HEK293T (cell line): ENCODE measurements around the gene RTKN.

Experiments
- CTCF ChIA-PET: fragments of 350-600 bp; formaldehyde crosslinking; extraction: SDS; loops from one replicate; lab custom pipeline; 2021; ENCODE audit warnings: antibody characterized with exemption, inconsistent platforms; lab: Yijun Ruan, JAX
- POLR2A ChIA-PET: fragments of 350-600 bp; formaldehyde crosslinking; extraction: SDS; loops from one replicate; lab custom pipeline; 2020; ENCODE audit warnings: antibody characterized with exemption, inconsistent platforms; lab: Yijun Ruan, JAX
- DNase-seq: peaks from one replicate; pipeline ENCODE4 v3.0.0; 2012; ENCODE audit warnings: mixed read lengths; ENCODE audit errors: extremely low spot score
- ARNT ChIP-seq: fragments of 450-650 bp; IDR thresholded peaks from 2 replicates; pipeline ENCODE4 v1.6.1; 2017; ENCODE audit warnings: mild to moderate bottlenecking
- BHLHE40 ChIP-seq: fragments of 450-650 bp; IDR thresholded peaks from 2 replicates; pipeline ENCODE4 v1.6.1; 2016; ENCODE audit warnings: mild to moderate bottlenecking, moderate library complexity, borderline replicate concordance
- CTBP1 ChIP-seq: fragments of 450-650 bp; IDR thresholded peaks from 2 replicates; pipeline ENCODE4 v1.6.1; 2016; ENCODE audit warnings: borderline replicate concordance
- ELF4 ChIP-seq: fragments of 450-650 bp; IDR thresholded peaks from 2 replicates; pipeline ENCODE4 v1.6.1; 2017; ENCODE audit warnings: antibody characterized with exemption
- FOXA1 ChIP-seq: fragments of 450-650 bp; IDR thresholded peaks from 2 replicates; pipeline ENCODE4 v1.6.1; 2016; ENCODE audit warnings: mild to moderate bottlenecking
- FOXK2 ChIP-seq: fragments of 450-650 bp; IDR thresholded peaks from 2 replicates; pipeline ENCODE4 v1.6.1; 2016; ENCODE audit warnings: mild to moderate bottlenecking
- FOXM1 ChIP-seq: fragments of 450-650 bp; IDR thresholded peaks from 2 replicates; pipeline ENCODE4 v1.6.1; 2017; ENCODE audit warnings: mild to moderate bottlenecking, borderline replicate concordance
- HDGF ChIP-seq: fragments of 450-650 bp; IDR thresholded peaks from 2 replicates; pipeline ENCODE4 v1.6.1; 2017; ENCODE audit warnings: antibody characterized with exemption, borderline replicate concordance
- L3MBTL2 ChIP-seq: fragments of 450-650 bp; conservative IDR thresholded peaks from 2 replicates; pipeline ENCODE4 v1.6.1; 2016; ENCODE audit warnings: mild to moderate bottlenecking
- LEF1 ChIP-seq: fragments of 450-650 bp; IDR thresholded peaks from 2 replicates; pipeline ENCODE4 v1.6.1; 2017; ENCODE audit warnings: mild to moderate bottlenecking, borderline replicate concordance
- NFRKB ChIP-seq: fragments of 450-650 bp; IDR thresholded peaks from 2 replicates; pipeline ENCODE4 v1.6.1; 2016; ENCODE audit warnings: mild to moderate bottlenecking, moderate library complexity
- PKNOX1 ChIP-seq: fragments of 450-650 bp; IDR thresholded peaks from 2 replicates; pipeline ENCODE4 v1.6.1; 2016
- SP1 ChIP-seq: fragments of 450-650 bp; IDR thresholded peaks from 2 replicates; pipeline ENCODE4 v1.6.1; 2017
- SUZ12 ChIP-seq: fragments of 450-650 bp; IDR thresholded peaks from 2 replicates; pipeline ENCODE4 v1.6.1; 2016; ENCODE audit warnings: mild to moderate bottlenecking
- TARDBP ChIP-seq: fragments of 450-650 bp; IDR thresholded peaks from 2 replicates; pipeline ENCODE4 v1.6.1; 2016
- ZNF384 ChIP-seq: fragments of 450-650 bp; IDR thresholded peaks from 2 replicates; pipeline ENCODE4 v1.6.1; 2016

The RTKN gene

DNA sequence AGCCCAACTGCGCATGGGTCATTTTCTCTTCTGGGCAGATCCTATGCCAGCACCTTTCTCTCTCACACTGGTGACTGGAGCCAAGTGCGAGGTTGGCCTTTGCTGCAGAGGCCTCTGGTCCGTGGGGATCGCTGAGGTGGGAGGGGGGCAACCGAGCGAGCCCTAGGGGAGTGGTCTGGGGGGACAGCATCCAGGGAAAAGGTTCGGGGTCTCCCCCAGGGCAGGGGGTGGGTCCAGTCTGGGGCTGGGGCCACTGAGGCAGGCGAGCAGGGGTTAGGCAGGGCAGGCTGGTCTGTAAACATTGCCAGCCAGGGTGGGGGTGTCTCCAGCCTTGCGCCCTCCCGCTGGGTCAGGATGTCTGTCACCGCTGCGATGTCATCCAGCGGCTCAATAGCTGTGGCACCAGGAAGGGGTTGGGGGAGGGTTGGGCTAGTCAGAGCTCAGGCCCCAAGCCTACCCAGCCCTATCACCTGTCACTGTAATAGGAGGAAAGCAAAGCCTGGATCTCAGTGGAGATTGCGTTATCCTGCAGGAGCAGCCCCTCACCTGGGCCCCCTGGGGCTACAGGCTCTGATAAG, 15.5 kb downstream of the RTKN start:
- CTCF ChIA-PET = no interaction called here
- POLR2A ChIA-PET = interaction anchor here (1.1 to 2.0 kb wide), 2 partner anchors 31 to 32 kb away, joined by 5 to 7 read pairs; partner anchors contain the start of gene WBP1
- TF ChIP-seq BHLHE40 = no peak
- no peak for TF ChIP-seq PKNOX1
- no peak for DNase-seq

DNA sequence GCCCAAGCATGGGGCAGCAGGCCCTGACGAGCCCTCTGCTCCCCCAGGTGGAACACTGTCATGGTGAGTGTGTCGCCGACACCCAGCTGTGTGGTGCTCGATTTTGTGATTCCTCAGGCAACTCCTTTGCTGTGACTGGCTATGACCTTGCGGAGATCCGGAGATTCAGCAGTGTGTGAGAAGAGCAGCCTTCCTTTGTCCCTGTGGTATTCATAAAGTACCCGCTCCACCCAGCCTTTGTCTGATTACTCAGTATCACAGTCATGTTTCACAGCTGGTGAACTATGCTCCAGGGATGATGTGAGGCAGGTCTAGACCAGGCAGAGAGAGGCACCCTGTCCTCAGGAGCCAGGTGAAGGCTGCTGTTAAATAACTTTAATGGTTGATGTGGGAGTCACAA, 16.2 kb downstream of the RTKN start:
- TF ChIP-seq PKNOX1 (no peak), SUZ12 (no peak), SP1 (no peak), TARDBP (no peak), L3MBTL2 (no peak), ARNT (no peak), ELF4 (no peak)
- ChIA-PET POLR2A (interaction anchor here (1.0 to 2.0 kb wide), 3 partner anchors 15 to 33 kb away, joined by 4 to 7 read pairs (median 5); partner anchors contain the start of gene WBP1), CTCF (no interaction called here)
- no peak for DNase-seq

- CTCF ChIA-PET = no interaction called here
- no peak for DNase-seq
- POLR2A ChIA-PET = interaction anchor here (1.0 to 2.0 kb wide), 3 partner anchors 16 to 34 kb away, joined by 4 to 7 read pairs (median 5); partner anchors contain the start of gene WBP1
- TF ChIP-seq ARNT (no peak), CTBP1 (no peak), SUZ12 (no peak), HDGF (no peak), NFRKB (no peak), FOXK2 (no peak), ZNF384 (no peak), LEF1 (no peak), SP1 (no peak), FOXM1 (no peak)
Measured at GRCh38 chr2:74424995-74425406, 16.7 kb downstream of the RTKN start.

GRCh38 chr2:74424139-74424992, 17.4 kb downstream of the RTKN start:
- CTCF ChIA-PET = interaction anchor here (0.8 kb wide), 1 partner anchor 1375 kb away, joined by 3 read pairs; no protein-coding TSS in a partner anchor
- TF ChIP-seq HDGF (no peak), NFRKB (no peak), ZNF384 (no peak), FOXM1 (no peak), SUZ12 (no peak), LEF1 (no peak), FOXK2 (no peak), ELF4 (no peak), CTBP1 (no peak), BHLHE40 (no peak), SP1 (no peak), TARDBP (no peak), ARNT (no peak), L3MBTL2 (no peak), FOXA1 (no peak), PKNOX1 (no peak)
- DNase-seq = no peak
- POLR2A ChIA-PET = interaction anchor here (0.7 to 2.0 kb wide), 3 partner anchors 11 to 34 kb away, joined by 3 to 7 read pairs (median 3); partner anchors contain the start of gene WBP1

DNA sequence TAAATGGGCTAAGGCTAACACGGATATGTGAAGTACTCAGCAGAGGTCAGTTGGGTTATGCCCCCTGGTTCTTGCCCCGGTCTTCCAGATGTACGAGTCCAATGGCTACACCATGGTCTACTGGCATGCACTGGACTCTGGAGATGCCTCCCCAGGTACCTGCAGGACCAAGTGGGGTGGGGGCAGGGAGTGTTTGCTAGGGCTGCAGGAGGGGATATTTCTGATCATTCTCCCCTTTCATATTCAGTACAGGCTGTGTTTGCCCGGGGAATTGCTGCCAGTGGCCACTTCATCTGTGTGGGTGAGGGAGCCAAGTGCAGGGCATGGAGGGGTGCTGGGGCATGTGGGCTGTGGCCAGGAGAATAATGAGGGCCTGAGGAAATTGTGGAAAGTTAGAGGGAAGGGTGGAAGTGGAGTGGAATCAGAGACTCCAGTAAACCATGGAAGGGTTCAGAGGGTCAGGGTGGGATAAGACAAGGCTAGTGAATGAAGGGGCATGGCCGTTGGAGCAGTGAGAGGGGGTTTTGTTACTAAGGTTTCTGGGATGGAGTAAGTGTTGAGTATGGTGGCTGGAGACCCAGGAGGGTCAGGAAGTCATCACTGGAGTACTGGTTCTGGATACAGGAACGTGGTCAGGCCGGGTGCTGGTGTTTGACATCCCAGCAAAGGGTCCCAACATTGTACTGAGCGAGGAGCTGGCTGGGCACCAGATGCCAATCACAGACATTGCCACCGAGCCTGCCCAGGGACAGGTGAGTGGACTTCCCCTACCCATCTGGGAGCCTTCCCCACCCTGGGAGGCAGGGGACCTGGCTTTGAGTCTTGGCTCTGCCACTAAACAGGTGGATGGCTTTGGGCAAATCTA, 18.3 kb downstream of the RTKN start:
- ChIA-PET CTCF (interaction anchor here (0.8 kb wide), 1 partner anchor 1374 kb away, joined by 3 read pairs; no protein-coding TSS in a partner anchor), POLR2A (interaction anchor here (1.1 kb wide), 1 partner anchor 10 kb away, joined by 3 read pairs; no protein-coding TSS in a partner anchor)
- DNase-seq = no peak
- TF ChIP-seq FOXK2 (no peak), NFRKB (no peak), TARDBP (no peak), HDGF (no peak)
